ENCODE data around the gene FRRS1L. TPM values are rescaled to one million over a fixed set of nuclear protein-coding genes. Genes with fewer than 3 reads are reported as not detected.

Gene FRRS1L
- total RNA-seq, 1 donor from 2014 or later, result not detected

- TF ChIP-seq CTCF (IDR thresholded peaks at IDR 0.05; ENCODE audit: insufficient read depth, low read length, severe bottlenecking), result no peak
- Histone ChIP-seq H3K4me3 (ENCODE audit: low read depth, low read length) (no peak overlapping the region), H3K36me3 (ENCODE audit: control insufficient read depth, insufficient read depth, low read length) (peaks cover 1% of the 10 kb centered on the region), H3K27me3 (ENCODE audit: control insufficient read depth, insufficient read depth, low read length) (no peaks in the 10 kb centered on the region)
- FAIRE-seq (no peak), DNase-seq (ENCODE audit: low read depth) (no peak)
These were observed 53.8 kb downstream of the FRRS1L start for GRCh38 chr9:109113254-109113653.

- peak; percentile 88 for DNase-seq (ENCODE audit: low read depth)
- peak overlapping the region; percentile 22 for H3K4me3 ChIP-seq (ENCODE audit: low read depth, low read length)
- no peak for FAIRE-seq
- no peak for TF ChIP-seq CTCF (IDR thresholded peaks at IDR 0.05; ENCODE audit: insufficient read depth, low read length, severe bottlenecking)
- no peaks in the 10 kb centered on the region for H3K36me3 ChIP-seq (ENCODE audit: control insufficient read depth, insufficient read depth, low read length)
- no peaks in the 10 kb centered on the region for H3K27me3 ChIP-seq (ENCODE audit: control insufficient read depth, insufficient read depth, low read length)
These were observed 56.6 kb downstream of the FRRS1L start for GRCh38 chr9:109110329-109111021.

GRCh38 chr9:109109967-109110328 lies 57.1 kb downstream of the FRRS1L start:
- no peaks in the 10 kb centered on the region for H3K27me3 ChIP-seq (ENCODE audit: control insufficient read depth, insufficient read depth, low read length)
- no peak for FAIRE-seq
- TF ChIP-seq CTCF (IDR thresholded peaks at IDR 0.05; ENCODE audit: insufficient read depth, low read length, severe bottlenecking), result no peak
- DNase-seq (ENCODE audit: low read depth), result no peak
- H3K4me3 ChIP-seq (ENCODE audit: low read depth, low read length), result no peak overlapping the region
- no peaks in the 10 kb centered on the region for H3K36me3 ChIP-seq (ENCODE audit: control insufficient read depth, insufficient read depth, low read length)

- no peak for TF ChIP-seq CTCF (IDR thresholded peaks at IDR 0.05; ENCODE audit: insufficient read depth, low read length, severe bottlenecking)
- H3K4me3 ChIP-seq (ENCODE audit: low read depth, low read length), result no peak overlapping the region
- no peaks in the 10 kb centered on the region for H3K36me3 ChIP-seq (ENCODE audit: control insufficient read depth, insufficient read depth, low read length)
- DNase-seq (ENCODE audit: low read depth) (peak; percentile 62), FAIRE-seq (no peak)
- H3K27me3 ChIP-seq (ENCODE audit: control insufficient read depth, insufficient read depth, low read length), result no peaks in the 10 kb centered on the region
These were observed 58.7 kb downstream of the FRRS1L start for GRCh38 chr9:109108318-109108717.

- FAIRE-seq, result no peak
- no peaks in the 10 kb centered on the region for H3K27me3 ChIP-seq (ENCODE audit: control insufficient read depth, insufficient read depth, low read length)
- no peaks in the 10 kb centered on the region for H3K36me3 ChIP-seq (ENCODE audit: control insufficient read depth, insufficient read depth, low read length)
- H3K4me3 ChIP-seq (ENCODE audit: low read depth, low read length), result no peak overlapping the region
- no peak for TF ChIP-seq CTCF (IDR thresholded peaks at IDR 0.05; ENCODE audit: insufficient read depth, low read length, severe bottlenecking)
- DNase-seq (ENCODE audit: low read depth), result peak; percentile 74
These were observed 59.4 kb downstream of the FRRS1L start for GRCh38 chr9:109107402-109108240.

Data from bronchial epithelial cell (primary cell).